Right ventricle myocardium superior (tissue), 1 donor: ENCODE data around the gene GNPTG. TPM values are rescaled to one million over a fixed set of nuclear protein-coding genes. Genes with fewer than 3 reads are reported as not detected.

ENCODE experiments used
- ATAC-seq: fragments of 200-7000 bp; cut with Tn5 transposase; one replicate; pipeline ENCODE4 v1.9.1; 2020; ENCODE audit warnings: mild to moderate bottlenecking; ENCODE audit not compliant: poor library complexity
- DNase-seq: peaks from one replicate; pipeline ENCODE4 v3.0.0-alpha.2; 2020
- intact Hi-C: fragments of 100-400 bp; cut with DNase I; formaldehyde crosslinking; loops from one replicate; pipeline ENCODE4 v1.11.2; 2022
- total RNA-seq: library from RNA; stranded (reverse); fragmentation: NEBNext Ultra II Directional; extraction: Animal tissue kit (Norgen Biotek cat#: 25700); gene quantifications from one replicate; pipeline ENCODE4 v1.2.1, GENCODE V29; 2021
- donor health status: DM: no; HTN: yes; CAD: no; lungs with severe emphysema.

Gene GNPTG
- total RNA-seq, 1 donor from 2014 or later = 30.3 TPM

DNA sequence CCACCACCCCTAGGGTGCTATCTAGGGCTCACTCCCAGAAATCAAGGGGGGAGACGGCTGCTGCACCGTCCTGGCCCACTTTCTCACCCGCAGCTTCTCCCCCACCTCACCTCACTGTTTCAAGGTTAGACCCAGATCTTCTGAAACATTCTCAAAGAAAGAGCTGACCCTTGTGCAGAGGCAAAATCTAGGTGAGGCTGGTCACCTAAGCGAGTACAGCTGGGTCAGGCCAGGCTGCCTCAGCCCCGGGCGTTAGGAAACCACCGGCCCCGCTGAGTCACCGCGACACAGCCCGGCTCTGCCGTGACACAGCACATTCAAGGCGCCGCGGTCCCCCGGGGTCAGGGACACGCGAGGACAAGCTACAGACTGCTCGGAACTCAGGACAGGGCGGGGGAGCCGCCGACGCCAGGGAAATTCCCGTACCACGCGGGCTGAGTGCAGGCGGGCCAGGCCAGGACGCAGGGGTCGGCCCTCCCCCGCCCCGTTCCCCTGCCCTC is 27.1 kb downstream of the GNPTG start:
- ATAC-seq (peak; percentile 90), DNase-seq (peak; percentile 93)
- intact Hi-C loops = no loop called here

- DNase-seq (peak; percentile 68), ATAC-seq (peak; percentile 84)
- intact Hi-C loops = no loop called here
These were observed 27.8 kb downstream of the GNPTG start for GRCh38 chr16:1379304-1380076.

- no peak for ATAC-seq
- intact Hi-C loops = no loop called here
- DNase-seq = no peak
These were observed 28.5 kb downstream of the GNPTG start for GRCh38 chr16:1380195-1380594.

- intact Hi-C loops = no loop called here
- ATAC-seq (no peak), DNase-seq (no peak)
These were observed 30.1 kb downstream of the GNPTG start for GRCh38 chr16:1381612-1382406.

DNA sequence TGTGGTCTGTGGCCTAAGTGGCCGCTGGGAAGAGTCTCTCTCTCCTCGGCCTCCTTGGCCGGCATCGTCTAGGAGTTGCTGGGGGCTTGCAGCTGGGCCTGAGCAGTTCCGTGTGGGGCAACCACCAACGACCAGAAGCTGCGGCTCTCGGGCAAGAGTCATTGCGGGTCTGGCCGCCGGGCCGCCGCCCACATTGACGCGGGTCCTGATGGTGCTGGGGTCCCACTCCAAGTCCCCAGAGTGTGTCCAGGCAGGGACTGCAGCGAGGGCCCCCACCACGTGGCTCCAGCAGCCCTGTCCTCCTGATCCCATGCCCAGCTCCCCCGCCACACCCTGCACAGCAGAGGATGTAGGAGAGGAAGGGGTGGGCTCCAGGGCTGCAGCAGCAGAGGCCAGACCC is 31.8 kb downstream of the GNPTG start:
- ATAC-seq = no peak
- intact Hi-C loops = no loop called here
- DNase-seq = no peak

- DNase-seq (no peak), ATAC-seq (no peak)
- intact Hi-C loops = no loop called here
These were observed 33.5 kb downstream of the GNPTG start for GRCh38 chr16:1385232-1385631.

GRCh38 chr16:1387331-1387730 is 35.6 kb downstream of the GNPTG start:
- ATAC-seq (no peak), DNase-seq (no peak)
- intact Hi-C loops = no loop called here

GRCh38 chr16:1389762-1390161 is 38.0 kb downstream of the GNPTG start:
- intact Hi-C loops = no loop called here
- no peak for ATAC-seq

GRCh38 chr16:1390239-1390779 is 38.6 kb downstream of the GNPTG start:
- ATAC-seq = no peak
- DNase-seq = no peak
- intact Hi-C loops = no loop called here

More at GRCh38 chr16:1389762-1390161, 38.0 kb downstream of the GNPTG start:
- no peak for DNase-seq

DNA sequence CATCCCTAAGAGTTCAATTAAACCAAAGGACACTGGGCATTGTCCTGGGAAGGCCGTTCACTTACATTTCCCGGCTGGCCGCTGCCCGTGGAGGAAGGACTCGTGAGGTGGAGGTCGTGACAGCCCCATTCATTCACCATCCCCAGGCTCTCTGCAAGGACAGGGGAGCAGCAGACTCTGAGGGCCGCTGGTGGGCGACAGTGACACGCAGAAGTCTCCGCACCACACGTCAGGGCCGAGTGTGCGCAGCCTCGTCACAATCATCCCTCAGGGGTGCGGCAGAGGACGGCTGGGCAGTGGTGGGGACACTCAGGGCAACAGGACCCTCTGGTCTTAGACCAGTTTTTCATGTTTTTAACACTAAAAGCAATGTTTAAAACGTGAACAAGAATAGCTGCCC is 41.1 kb downstream of the GNPTG start:
- ATAC-seq = no peak
- DNase-seq = no peak
- intact Hi-C loops = no loop called here

DNA sequence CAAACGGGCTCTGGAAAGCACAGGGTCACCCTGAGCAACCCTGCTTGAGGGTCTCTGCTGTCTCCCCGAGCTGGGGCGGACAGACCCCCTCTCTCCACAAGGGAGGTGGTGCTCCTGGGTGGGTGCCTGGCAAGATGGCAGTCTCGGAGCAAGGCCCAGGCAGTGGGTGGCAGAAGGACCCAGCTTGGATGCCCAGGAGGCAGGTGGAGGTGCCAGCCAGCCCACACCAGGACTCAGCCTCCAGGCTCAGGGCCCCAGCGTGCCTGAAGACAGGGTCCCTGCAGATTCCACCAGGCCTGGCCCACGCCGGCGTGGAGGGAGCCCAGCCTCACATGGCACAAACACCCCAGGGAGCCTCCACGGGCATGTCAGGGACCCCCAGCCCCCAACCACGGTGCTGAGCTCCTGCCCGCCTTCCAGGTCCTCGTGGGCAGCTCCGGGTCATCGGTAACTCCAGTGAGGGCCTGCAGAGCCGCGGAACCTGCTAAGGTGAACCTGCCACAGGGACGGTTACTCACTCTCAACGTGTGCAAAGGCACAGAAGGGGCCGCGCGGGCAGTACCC is 42.0 kb downstream of the GNPTG start:
- intact Hi-C loops = no loop called here
- ATAC-seq = no peak
- no peak for DNase-seq

DNA sequence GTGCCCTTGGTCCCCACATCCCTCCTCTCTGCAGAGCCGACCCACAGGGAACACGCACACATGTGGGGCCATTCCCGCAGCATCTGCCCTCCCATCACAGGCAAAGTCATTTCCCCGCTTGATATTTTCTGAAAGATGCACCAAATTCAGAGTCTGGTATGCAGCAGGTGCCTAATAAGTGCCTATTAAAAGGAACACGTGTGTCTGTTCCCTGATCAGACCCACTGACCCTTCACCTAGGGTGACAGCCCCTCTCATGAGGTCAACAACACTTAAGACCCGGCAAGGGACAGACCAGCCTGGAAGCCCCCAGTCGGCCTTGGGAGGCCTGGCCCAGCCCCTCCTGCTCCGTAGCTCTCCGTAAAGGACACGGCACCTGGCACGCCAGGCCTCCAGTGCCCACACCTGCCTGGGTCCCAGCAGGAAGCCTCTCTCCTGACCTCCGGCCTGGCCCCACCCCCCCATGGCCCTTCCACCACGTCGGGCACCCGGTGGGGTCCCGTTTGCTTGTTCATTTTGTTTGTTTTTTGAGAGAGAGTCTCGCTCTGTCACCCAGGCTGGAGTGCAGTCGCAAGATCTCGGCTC is 42.7 kb downstream of the GNPTG start:
- intact Hi-C loops = no loop called here
- no peak for DNase-seq
- ATAC-seq = no peak

DNA sequence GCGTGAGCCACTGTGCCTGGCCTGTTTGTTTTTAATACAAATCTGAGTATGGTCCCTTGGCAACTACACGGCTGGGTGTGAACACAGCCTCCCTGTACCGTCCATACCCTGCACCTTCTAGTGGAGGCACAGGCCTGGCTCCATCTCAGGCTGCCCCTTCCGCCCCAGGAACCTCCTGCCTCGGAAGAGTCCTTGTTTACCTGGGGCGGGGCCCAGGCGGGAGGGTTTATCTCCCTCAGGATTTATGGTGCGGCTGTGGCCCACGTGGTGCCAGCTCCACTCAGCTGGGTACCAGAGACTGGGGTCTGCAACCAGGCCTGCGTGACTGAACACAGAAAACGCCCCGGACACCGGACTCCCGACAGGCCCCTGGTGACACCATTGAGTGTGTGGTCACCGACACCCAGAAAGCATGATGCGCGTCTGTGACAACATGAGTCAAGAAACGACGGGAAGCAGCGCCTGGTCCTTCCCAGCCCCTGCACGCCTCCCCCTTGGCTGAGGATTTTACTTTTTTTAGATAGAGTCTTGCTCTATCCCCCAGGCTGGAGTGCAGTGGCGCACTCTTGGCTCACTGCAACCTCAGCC is 43.8 kb downstream of the GNPTG start:
- DNase-seq = no peak
- no peak for ATAC-seq
- intact Hi-C loops = no loop called here

DNA sequence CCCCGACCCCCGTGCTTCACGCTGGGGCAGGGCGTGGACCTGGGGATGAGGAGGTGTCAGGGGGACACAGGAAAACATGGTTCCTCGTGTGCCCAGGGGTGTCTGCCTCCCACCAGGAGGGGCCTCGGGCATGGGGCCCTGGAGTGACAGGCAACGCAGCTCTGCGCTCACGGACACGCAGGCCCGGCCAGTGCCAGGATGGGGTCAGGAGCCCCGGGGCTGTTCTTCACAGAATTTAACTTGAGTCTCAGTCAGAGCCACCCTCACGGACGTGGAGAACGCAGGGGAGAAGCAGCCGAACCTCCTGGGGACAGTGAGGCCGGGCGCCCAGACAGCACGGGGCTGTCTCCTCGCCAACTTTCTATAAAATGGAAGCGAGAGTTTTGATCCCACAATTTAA is 46.0 kb downstream of the GNPTG start:
- DNase-seq (no peak), ATAC-seq (no peak)
- intact Hi-C loops = no loop called here

GRCh38 chr16:1398351-1398750 is 46.6 kb downstream of the GNPTG start:
- ATAC-seq = no peak
- DNase-seq = no peak

DNA sequence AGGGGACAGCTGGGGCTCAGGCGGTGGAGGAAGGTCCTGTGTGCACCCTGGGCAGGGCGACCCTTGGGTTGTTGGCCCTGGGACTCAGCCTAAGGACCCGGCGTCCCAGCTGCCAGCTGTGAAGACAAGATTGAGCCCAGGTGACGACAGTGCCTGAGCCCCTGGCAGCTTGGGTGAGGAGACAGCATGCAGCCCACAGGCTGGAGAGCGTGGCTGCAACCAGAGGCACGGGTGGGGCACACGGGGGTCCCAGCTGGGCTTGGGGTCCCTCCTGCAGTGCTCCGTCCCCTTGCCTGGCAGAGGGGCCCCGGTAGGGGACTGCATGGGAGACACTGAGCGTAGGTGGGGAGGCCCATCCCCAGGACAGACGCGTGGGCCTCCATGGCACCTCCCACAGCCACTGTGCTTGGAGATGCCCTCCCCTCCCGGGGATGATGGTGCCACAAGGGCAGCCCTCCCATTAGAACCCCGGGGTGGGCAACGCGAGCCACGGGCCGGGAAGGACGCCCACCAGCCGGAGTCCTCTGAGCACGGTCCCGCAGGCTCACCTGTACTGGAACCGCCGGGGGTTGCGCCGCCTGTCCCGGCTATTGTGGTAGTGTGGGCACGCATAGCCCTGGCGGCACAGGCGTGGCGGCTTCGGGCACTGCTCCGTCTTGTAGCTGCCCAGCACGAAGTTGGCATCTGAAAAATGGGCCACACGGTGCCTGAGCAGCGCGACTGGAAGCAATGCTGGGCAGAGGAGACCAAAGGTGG is 47.3 kb downstream of the GNPTG start:
- DNase-seq = no peak
- intact Hi-C loops = no loop called here
- no peak for ATAC-seq

More at GRCh38 chr16:1398351-1398750, 46.6 kb downstream of the GNPTG start:
- intact Hi-C loops = no loop called here

GRCh38 chr16:1401061-1401757 is 49.5 kb downstream of the GNPTG start:
- intact Hi-C loops = no loop called here

More at GRCh38 chr16:1401061-1401757, 49.5 kb downstream of the GNPTG start:
- ATAC-seq (no peak), DNase-seq (no peak)
